AG08395 (cell line): ENCODE measurements around the gene POU3F2.

Experiments used
- DNase-seq: peaks from one replicate; pipeline ENCODE4 v3.0.0; 2012; ENCODE audit warnings: mixed read lengths, low spot score

POU3F2 gene

GRCh38 chr6:98831057-98831958, 3.1 kb upstream of the POU3F2 start:
- DNase-seq, result no peak

GRCh38 chr6:98831959-98832283, 2.5 kb upstream of the POU3F2 start:
- DNase-seq, result no peak

GRCh38 chr6:98832284-98833056, 1.9 kb upstream of the POU3F2 start:
- DNase-seq, result peak; percentile 82

GRCh38 chr6:98833057-98833306, 1.4 kb upstream of the POU3F2 start:
- no peak for DNase-seq

GRCh38 chr6:98833307-98834059, 891 bp upstream of the POU3F2 start:
- no peak for DNase-seq

GRCh38 chr6:98835149-98836024, 1.0 kb downstream of the POU3F2 start:
- no peak for DNase-seq

GRCh38 chr6:98836025-98836961, 1.9 kb downstream of the POU3F2 start:
- no peak for DNase-seq

GRCh38 chr6:98836962-98837944, 2.9 kb downstream of the POU3F2 start:
- no peak for DNase-seq

GRCh38 chr6:98838032-98838431, 3.7 kb downstream of the POU3F2 start:
- DNase-seq, result no peak

- no peak for DNase-seq
Observed at GRCh38 chr6:98838975-98839374, 4.6 kb downstream of the POU3F2 start.

- no peak for DNase-seq
Observed at GRCh38 chr6:98839781-98840361, 5.5 kb downstream of the POU3F2 start.

- no peak for DNase-seq
Observed at GRCh38 chr6:98840385-98840784, 6.0 kb downstream of the POU3F2 start.

GRCh38 chr6:98840996-98841513, 6.7 kb downstream of the POU3F2 start:
- no peak for DNase-seq

GRCh38 chr6:98841621-98842341, 7.4 kb downstream of the POU3F2 start:
- no peak for DNase-seq

- DNase-seq, result no peak
Observed at GRCh38 chr6:98842342-98843180, 8.2 kb downstream of the POU3F2 start.

- DNase-seq, result no peak
Observed at GRCh38 chr6:98843271-98844243, 9.2 kb downstream of the POU3F2 start.
